Femur (tissue), 1 donor: ENCODE results near the gene ACAD11.

Experiments
- DNase-seq: peaks from one replicate; pipeline ENCODE4 v3.0.0-alpha.2; 2017

Gene ACAD11

GRCh38 chr3:132659365-132660051 lies at the start of gene ACAD11:
TSS of gene ACAD11 (minus strand) at chr3:132659809. CDS start at chr3:132659751, 58 bp downstream.
- peak; percentile 84 for DNase-seq

- no peak for DNase-seq
These were observed 44.1 kb upstream of the ACAD11 start for GRCh38 chr3:132703733-132704132.

GRCh38 chr3:132695422-132695821 lies 35.8 kb upstream of the ACAD11 start:
- no peak for DNase-seq

GRCh38 chr3:132694991-132695390 lies 35.4 kb upstream of the ACAD11 start:
- no peak for DNase-seq

- DNase-seq = no peak
These were observed 30.4 kb upstream of the ACAD11 start for GRCh38 chr3:132690040-132690439.

- DNase-seq = no peak
These were observed 22.6 kb upstream of the ACAD11 start for GRCh38 chr3:132682201-132682600.

- peak; percentile 44 for DNase-seq
These were observed 21.8 kb upstream of the ACAD11 start for GRCh38 chr3:132681421-132681820.

- no peak for DNase-seq
These were observed 20.3 kb upstream of the ACAD11 start for GRCh38 chr3:132679911-132680310.

GRCh38 chr3:132675408-132675807 lies 15.8 kb upstream of the ACAD11 start:
- DNase-seq = no peak

- DNase-seq = no peak
These were observed 9.7 kb upstream of the ACAD11 start for GRCh38 chr3:132669256-132669777.

- no peak for DNase-seq
These were observed 5.7 kb upstream of the ACAD11 start for GRCh38 chr3:132665230-132665745.

- no peak for DNase-seq
These were observed 2.6 kb upstream of the ACAD11 start for GRCh38 chr3:132662212-132662611.

GRCh38 chr3:132661101-132661500 lies 1.5 kb upstream of the ACAD11 start:
- DNase-seq = no peak

GRCh38 chr3:132660811-132661070 lies 1.1 kb upstream of the ACAD11 start:
- DNase-seq = no peak

GRCh38 chr3:132660052-132660810 lies 622 bp upstream of the ACAD11 start, which contains the start of gene UBA5:
TSS of gene UBA5 (plus strand) at chr3:132660329. CDS start at chr3:132660538, 209 bp downstream.
- DNase-seq = peak; percentile 82

GRCh38 chr3:132659000-132659364 lies 627 bp downstream of the ACAD11 start:
- DNase-seq = no peak

- no peak for DNase-seq
These were observed 1.5 kb downstream of the ACAD11 start for GRCh38 chr3:132657869-132658747.

GRCh38 chr3:132655471-132655870 lies 4.1 kb downstream of the ACAD11 start:
- DNase-seq = no peak

- no peak for DNase-seq
These were observed 4.9 kb downstream of the ACAD11 start for GRCh38 chr3:132654721-132655120.

GRCh38 chr3:132654190-132654589 lies 5.4 kb downstream of the ACAD11 start:
- no peak for DNase-seq

GRCh38 chr3:132652640-132653270 lies 6.9 kb downstream of the ACAD11 start:
- no peak for DNase-seq

GRCh38 chr3:132650153-132650552 lies 9.5 kb downstream of the ACAD11 start:
- no peak for DNase-seq

GRCh38 chr3:132645058-132645457 lies 14.6 kb downstream of the ACAD11 start:
- DNase-seq = no peak
